GM23338 (cell line): ENCODE measurements around the gene RICTOR.

Experiments used
- CREB1 ChIP-seq: fragments of 250-450 bp; sonication (Bioruptor Pico); IDR thresholded peaks from 2 replicates; pipeline ENCODE4 v1.5.0; 2020; ENCODE audit warnings: low read depth, mild to moderate bottlenecking, moderate library complexity
- CTCF ChIP-seq, 2 experiments: fragments of 200-600 bp in 1 of 2; sonication (generic) in 1 of 2; conservative IDR thresholded peaks; 2 replicates each; pipeline versions ENCODE4 v1.5.1 to v1.6.1; 2016 to 2017; ENCODE audit warnings: antibody characterized with exemption in 2 of 2, low read depth in 2 of 2, mild to moderate bottlenecking in 2 of 2, moderate library complexity in 1 of 2
- ETS1 ChIP-seq: IDR thresholded peaks from 2 replicates; pipeline ENCODE4 v1.6.1; 2016; ENCODE audit warnings: antibody characterized with exemption
- EZH2 ChIP-seq: fragments of 200-600 bp; sonication (generic); IDR thresholded peaks from one replicate; pipeline ENCODE4 v1.8.0; 2017; ENCODE audit warnings: antibody characterized with exemption, mild to moderate bottlenecking, low read depth; ENCODE audit not compliant: unreplicated experiment
- EZH2phosphoT487 ChIP-seq: fragments of 200-600 bp; sonication (generic); IDR thresholded peaks from one replicate; pipeline ENCODE4 v1.8.1; 2018; ENCODE audit warnings: antibody characterized with exemption; ENCODE audit not compliant: unreplicated experiment
- JUNB ChIP-seq: IDR thresholded peaks from one replicate; pipeline ENCODE4 v1.6.1; 2016; ENCODE audit warnings: antibody characterized with exemption; ENCODE audit not compliant: unreplicated experiment
- NANOG ChIP-seq: IDR thresholded peaks from 2 replicates; pipeline ENCODE4 v1.6.1; 2016; ENCODE audit warnings: antibody characterized with exemption, borderline replicate concordance
- POLR2AphosphoS5 ChIP-seq: IDR thresholded peaks from 2 replicates; pipeline ENCODE4 v1.6.1; 2016; ENCODE audit warnings: antibody characterized with exemption, low read depth
- REST ChIP-seq: IDR thresholded peaks from one replicate; pipeline ENCODE4 v1.6.1; 2018; ENCODE audit warnings: antibody characterized with exemption; ENCODE audit not compliant: unreplicated experiment
- STAT1 ChIP-seq: IDR thresholded peaks from one replicate; pipeline ENCODE4 v1.6.1; 2016; ENCODE audit warnings: antibody characterized with exemption; ENCODE audit not compliant: unreplicated experiment
- ZNF462 ChIP-seq: fragments of 250-450 bp; sonication (Bioruptor Pico); IDR thresholded peaks from 2 replicates; pipeline ENCODE4 v1.5.0; 2020; ENCODE audit warnings: mild to moderate bottlenecking, moderate library complexity

- no peak for TF ChIP-seq CTCF (conservative IDR thresholded peaks at IDR 0.05; ENCODE audit: low read depth in 2 of 2)
- TF ChIP-seq POLR2AphosphoS5 = no peak
- TF ChIP-seq REST = no peak
- TF ChIP-seq EZH2 = no peak
- TF ChIP-seq EZH2phosphoT487 = no peak
- TF ChIP-seq NANOG = no peak
- TF ChIP-seq STAT1 = no peak
- TF ChIP-seq JUNB = no peak
- no peak for TF ChIP-seq ETS1
- no peak for TF ChIP-seq CREB1
- no peak for TF ChIP-seq ZNF462 (CRISPR knock-in tag)
These were observed 129.9 kb downstream of the RICTOR start for GRCh38 chr5:38944282-38944681.
